HEK293 (cell line): Measurements from ENCODE around the gene TAS1R3.

Experiments
- FEZF1 ChIP-seq: fragments of 450-650 bp; formaldehyde crosslinking; IDR thresholded peaks from 2 replicates; pipeline ENCODE4 v1.5.1; 2016; ENCODE audit warnings: missing biosample characterization, missing genetic modification characterization
- GLI4 ChIP-seq: fragments of 450-650 bp; formaldehyde crosslinking; IDR thresholded peaks from 2 replicates; pipeline ENCODE4 v1.5.1; 2016; ENCODE audit warnings: missing biosample characterization, missing genetic modification characterization
- HOXC10 ChIP-seq: sonication (generic); formaldehyde crosslinking; IDR thresholded peaks from 2 replicates; pipeline ENCODE4 v1.8.1; 2023; ENCODE audit warnings: mild to moderate bottlenecking, missing genetic modification reagents
- KLF1 ChIP-seq: fragments of 450-650 bp; formaldehyde crosslinking; IDR thresholded peaks from 2 replicates; pipeline ENCODE4 v1.5.1; 2016; ENCODE audit warnings: missing biosample characterization, missing genetic modification characterization
- KLF8 ChIP-seq: fragments of 450-650 bp; formaldehyde crosslinking; IDR thresholded peaks from 2 replicates; pipeline ENCODE4 v1.5.1; 2016; ENCODE audit warnings: missing biosample characterization, missing genetic modification characterization
- KLF9 ChIP-seq: fragments of 450-650 bp; formaldehyde crosslinking; IDR thresholded peaks from 2 replicates; pipeline ENCODE4 v1.5.1; 2016; ENCODE audit warnings: missing biosample characterization, missing genetic modification characterization, low read depth
- REPIN1 ChIP-seq: fragments of 450-650 bp; formaldehyde crosslinking; IDR thresholded peaks from 2 replicates; pipeline ENCODE4 v1.5.1; 2017; ENCODE audit warnings: missing biosample characterization, missing genetic modification characterization, low read depth
- SP7 ChIP-seq: fragments of 450-650 bp; formaldehyde crosslinking; IDR thresholded peaks from 2 replicates; pipeline ENCODE4 v1.5.1; 2016; ENCODE audit warnings: missing biosample characterization, missing genetic modification characterization
- TCF7L2 ChIP-seq: IDR thresholded peaks from 2 replicates; pipeline ENCODE4 v1.6.1; 2011; ENCODE audit warnings: low read depth, mild to moderate bottlenecking, inconsistent platforms, low read length, moderate library complexity, borderline replicate concordance
- ZBTB6 ChIP-seq: fragments of 450-650 bp; formaldehyde crosslinking; IDR thresholded peaks from 2 replicates; pipeline ENCODE4 v1.5.1; 2017; ENCODE audit warnings: missing biosample characterization, missing genetic modification characterization
- ZFP37 ChIP-seq: fragments of 450-650 bp; formaldehyde crosslinking; IDR thresholded peaks from 2 replicates; pipeline ENCODE4 v1.5.1; 2016; ENCODE audit warnings: missing biosample characterization, missing genetic modification characterization
- ZFP41 ChIP-seq: fragments of 450-650 bp; formaldehyde crosslinking; IDR thresholded peaks from 2 replicates; pipeline ENCODE4 v1.5.1; 2016; ENCODE audit warnings: missing biosample characterization, missing genetic modification characterization, borderline replicate concordance
- ZNF202 ChIP-seq: fragments of 450-650 bp; formaldehyde crosslinking; IDR thresholded peaks from 2 replicates; pipeline ENCODE4 v1.5.1; 2016; ENCODE audit warnings: missing biosample characterization, missing genetic modification characterization, borderline replicate concordance
- ZNF211 ChIP-seq: fragments of 450-650 bp; formaldehyde crosslinking; IDR thresholded peaks from 2 replicates; pipeline ENCODE4 v1.5.1; 2016; ENCODE audit warnings: low read depth, missing biosample characterization, missing genetic modification characterization
- ZNF26 ChIP-seq: fragments of 450-650 bp; formaldehyde crosslinking; IDR thresholded peaks from 2 replicates; pipeline ENCODE4 v1.5.1; 2016; ENCODE audit warnings: missing biosample characterization, missing genetic modification characterization
- ZNF274 ChIP-seq, 2 experiments: fragments of 200-500 bp in 1 of 2; fragments of 450-650 bp in 1 of 2; sonication (Bioruptor generic) in 1 of 2; formaldehyde crosslinking in 1 of 2; IDR thresholded peaks; 2 replicates each; pipeline versions ENCODE4 v1.5.1 to v1.6.1; 2014 to 2016; ENCODE audit warnings: borderline replicate concordance in 1 of 2, inconsistent platforms in 1 of 2, low read length in 1 of 2, missing biosample characterization in 1 of 2, missing genetic modification characterization in 1 of 2
- ZNF513 ChIP-seq: fragments of 450-650 bp; IDR thresholded peaks from 2 replicates; pipeline ENCODE4 v1.5.1; 2018; ENCODE audit warnings: missing biosample characterization, missing genetic modification characterization
- ZNF514 ChIP-seq: fragments of 450-650 bp; formaldehyde crosslinking; IDR thresholded peaks from 2 replicates; pipeline ENCODE4 v1.5.1; 2016; ENCODE audit warnings: missing biosample characterization, missing genetic modification characterization
- ZNF560 ChIP-seq: fragments of 450-650 bp; formaldehyde crosslinking; IDR thresholded peaks from 2 replicates; pipeline ENCODE4 v1.5.1; 2017; ENCODE audit warnings: missing biosample characterization, missing genetic modification characterization, borderline replicate concordance
- ZNF677 ChIP-seq: fragments of 450-650 bp; IDR thresholded peaks from 2 replicates; pipeline ENCODE4 v1.5.0; 2018; ENCODE audit warnings: missing biosample characterization, mild to moderate bottlenecking, missing genetic modification characterization, moderate library complexity
- ZNF792 ChIP-seq: fragments of 450-650 bp; formaldehyde crosslinking; IDR thresholded peaks from 2 replicates; pipeline ENCODE4 v1.5.1; 2016; ENCODE audit warnings: missing biosample characterization, missing genetic modification characterization
- ZSCAN5A ChIP-seq: fragments of 450-650 bp; formaldehyde crosslinking; IDR thresholded peaks from 2 replicates; pipeline ENCODE4 v1.5.1; 2016; ENCODE audit warnings: missing biosample characterization, missing genetic modification characterization
- TF ChIP-seq, protein P1 (sequence below): fragments of 450-650 bp; formaldehyde crosslinking; optimal IDR thresholded peaks from 2 replicates; pipeline ENCODE3; 2016; ENCODE audit warnings: missing biosample characterization, mild to moderate bottlenecking, missing genetic modification characterization
- TF ChIP-seq, protein P2 (sequence below): fragments of 450-650 bp; formaldehyde crosslinking; IDR thresholded peaks from 2 replicates; pipeline ENCODE4 v1.5.1; 2016; ENCODE audit warnings: missing biosample characterization, missing genetic modification characterization
- TF ChIP-seq, protein P3 (sequence below): fragments of 450-650 bp; formaldehyde crosslinking; IDR thresholded peaks from 2 replicates; pipeline ENCODE4 v1.5.1; 2016; ENCODE audit warnings: missing biosample characterization, missing genetic modification characterization
- TF ChIP-seq, protein P4 (sequence below): fragments of 450-650 bp; formaldehyde crosslinking; IDR thresholded peaks from 2 replicates; pipeline ENCODE4 v1.5.1; 2017; ENCODE audit warnings: missing biosample characterization, missing genetic modification characterization
- TF ChIP-seq, protein P5 (sequence below): fragments of 450-650 bp; formaldehyde crosslinking; IDR thresholded peaks from 2 replicates; pipeline ENCODE4 v1.5.1; 2016; ENCODE audit warnings: missing biosample characterization, missing genetic modification characterization

Gene TAS1R3

DNA sequence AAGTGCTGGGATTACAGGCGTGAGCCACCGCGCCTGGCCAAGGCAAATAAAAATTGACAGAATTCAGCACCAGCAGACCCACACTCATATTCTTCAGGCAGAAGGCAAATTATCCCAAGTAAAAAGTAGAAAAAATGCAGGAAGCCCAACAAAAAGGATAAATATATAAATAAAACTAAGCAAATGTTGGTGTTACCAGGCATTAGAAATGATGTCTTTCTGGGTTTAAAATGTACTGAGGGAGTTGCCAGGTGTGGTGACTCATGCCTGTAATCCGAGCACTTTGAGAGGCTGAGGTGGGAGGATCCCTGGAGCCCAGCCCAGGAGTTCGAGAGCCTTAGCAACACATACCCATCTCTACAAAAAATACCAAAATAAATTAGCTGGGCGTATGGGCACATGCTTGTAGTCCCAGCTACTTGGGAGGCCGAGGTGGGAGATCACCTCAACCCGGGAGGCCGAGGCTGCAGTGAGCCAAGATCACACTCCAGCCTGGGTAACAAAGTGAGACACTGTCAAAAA lies 12.9 kb upstream of the TAS1R3 start (continued):
- TF ChIP-seq, protein P1, sequence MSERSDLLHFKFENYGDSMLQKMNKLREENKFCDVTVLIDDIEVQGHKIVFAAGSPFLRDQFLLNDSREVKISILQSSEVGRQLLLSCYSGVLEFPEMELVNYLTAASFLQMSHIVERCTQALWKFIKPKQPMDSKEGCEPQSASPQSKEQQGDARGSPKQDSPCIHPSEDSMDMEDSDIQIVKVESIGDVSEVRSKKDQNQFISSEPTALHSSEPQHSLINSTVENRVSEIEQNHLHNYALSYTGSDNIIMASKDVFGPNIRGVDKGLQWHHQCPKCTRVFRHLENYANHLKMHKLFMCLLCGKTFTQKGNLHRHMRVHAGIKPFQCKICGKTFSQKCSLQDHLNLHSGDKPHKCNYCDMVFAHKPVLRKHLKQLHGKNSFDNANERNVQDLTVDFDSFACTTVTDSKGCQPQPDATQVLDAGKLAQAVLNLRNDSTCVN (tag by site-specific recombination), result peak; percentile 3
- peak; percentile 67 for TF ChIP-seq KLF9
- no peak for TF ChIP-seq ZNF560 (tag by site-specific recombination)
- TF ChIP-seq, protein P2, sequence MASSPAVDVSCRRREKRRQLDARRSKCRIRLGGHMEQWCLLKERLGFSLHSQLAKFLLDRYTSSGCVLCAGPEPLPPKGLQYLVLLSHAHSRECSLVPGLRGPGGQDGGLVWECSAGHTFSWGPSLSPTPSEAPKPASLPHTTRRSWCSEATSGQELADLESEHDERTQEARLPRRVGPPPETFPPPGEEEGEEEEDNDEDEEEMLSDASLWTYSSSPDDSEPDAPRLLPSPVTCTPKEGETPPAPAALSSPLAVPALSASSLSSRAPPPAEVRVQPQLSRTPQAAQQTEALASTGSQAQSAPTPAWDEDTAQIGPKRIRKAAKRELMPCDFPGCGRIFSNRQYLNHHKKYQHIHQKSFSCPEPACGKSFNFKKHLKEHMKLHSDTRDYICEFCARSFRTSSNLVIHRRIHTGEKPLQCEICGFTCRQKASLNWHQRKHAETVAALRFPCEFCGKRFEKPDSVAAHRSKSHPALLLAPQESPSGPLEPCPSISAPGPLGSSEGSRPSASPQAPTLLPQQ (tag by site-specific recombination), result 0 out of 2 replicates have a peak, but pooled peaks have one; percentile 33
- no peak for TF ChIP-seq ZNF677
- no peak for TF ChIP-seq ZNF792 (tag by site-specific recombination)
- TF ChIP-seq, protein P3, sequence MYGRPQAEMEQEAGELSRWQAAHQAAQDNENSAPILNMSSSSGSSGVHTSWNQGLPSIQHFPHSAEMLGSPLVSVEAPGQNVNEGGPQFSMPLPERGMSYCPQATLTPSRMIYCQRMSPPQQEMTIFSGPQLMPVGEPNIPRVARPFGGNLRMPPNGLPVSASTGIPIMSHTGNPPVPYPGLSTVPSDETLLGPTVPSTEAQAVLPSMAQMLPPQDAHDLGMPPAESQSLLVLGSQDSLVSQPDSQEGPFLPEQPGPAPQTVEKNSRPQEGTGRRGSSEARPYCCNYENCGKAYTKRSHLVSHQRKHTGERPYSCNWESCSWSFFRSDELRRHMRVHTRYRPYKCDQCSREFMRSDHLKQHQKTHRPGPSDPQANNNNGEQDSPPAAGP (tag by site-specific recombination), result peak; percentile 84; the same call in 1 of the 2 replicates
- TF ChIP-seq, protein P4, sequence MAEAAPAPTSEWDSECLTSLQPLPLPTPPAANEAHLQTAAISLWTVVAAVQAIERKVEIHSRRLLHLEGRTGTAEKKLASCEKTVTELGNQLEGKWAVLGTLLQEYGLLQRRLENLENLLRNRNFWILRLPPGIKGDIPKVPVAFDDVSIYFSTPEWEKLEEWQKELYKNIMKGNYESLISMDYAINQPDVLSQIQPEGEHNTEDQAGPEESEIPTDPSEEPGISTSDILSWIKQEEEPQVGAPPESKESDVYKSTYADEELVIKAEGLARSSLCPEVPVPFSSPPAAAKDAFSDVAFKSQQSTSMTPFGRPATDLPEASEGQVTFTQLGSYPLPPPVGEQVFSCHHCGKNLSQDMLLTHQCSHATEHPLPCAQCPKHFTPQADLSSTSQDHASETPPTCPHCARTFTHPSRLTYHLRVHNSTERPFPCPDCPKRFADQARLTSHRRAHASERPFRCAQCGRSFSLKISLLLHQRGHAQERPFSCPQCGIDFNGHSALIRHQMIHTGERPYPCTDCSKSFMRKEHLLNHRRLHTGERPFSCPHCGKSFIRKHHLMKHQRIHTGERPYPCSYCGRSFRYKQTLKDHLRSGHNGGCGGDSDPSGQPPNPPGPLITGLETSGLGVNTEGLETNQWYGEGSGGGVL (tag by site-specific recombination), result no peak
- TF ChIP-seq REPIN1, result no peak
- TF ChIP-seq KLF1 (tag by site-specific recombination), result peak; percentile 86
- no peak for TF ChIP-seq ZFP37
- TF ChIP-seq ZNF211 (tag by site-specific recombination), result no peak
- TF ChIP-seq ZNF202, result no peak
- TF ChIP-seq TCF7L2, result no peak
- TF ChIP-seq ZBTB6 (tag by site-specific recombination), result no peak
- TF ChIP-seq, protein P5, sequence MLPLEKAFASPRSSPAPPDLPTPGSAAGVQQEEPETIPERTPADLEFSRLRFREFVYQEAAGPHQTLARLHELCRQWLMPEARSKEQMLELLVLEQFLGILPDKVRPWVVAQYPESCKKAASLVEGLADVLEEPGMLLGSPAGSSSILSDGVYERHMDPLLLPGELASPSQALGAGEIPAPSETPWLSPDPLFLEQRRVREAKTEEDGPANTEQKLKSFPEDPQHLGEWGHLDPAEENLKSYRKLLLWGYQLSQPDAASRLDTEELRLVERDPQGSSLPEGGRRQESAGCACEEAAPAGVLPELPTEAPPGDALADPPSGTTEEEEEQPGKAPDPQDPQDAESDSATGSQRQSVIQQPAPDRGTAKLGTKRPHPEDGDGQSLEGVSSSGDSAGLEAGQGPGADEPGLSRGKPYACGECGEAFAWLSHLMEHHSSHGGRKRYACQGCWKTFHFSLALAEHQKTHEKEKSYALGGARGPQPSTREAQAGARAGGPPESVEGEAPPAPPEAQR, result no peak
- no peak for TF ChIP-seq ZFP41
- TF ChIP-seq FEZF1, result no peak
- TF ChIP-seq ZNF514 (tag by site-specific recombination), result no peak
- TF ChIP-seq SP7, result peak; percentile 87
- no peak for TF ChIP-seq ZSCAN5A (tag by site-specific recombination)
- TF ChIP-seq ZNF513, result no peak
- no peak for TF ChIP-seq HOXC10 (CRISPR knock-in tag)
- TF ChIP-seq KLF8 (tag by site-specific recombination), result peak; percentile 70; the same call in 1 of the 2 replicates
- TF ChIP-seq ZNF274 (IDR thresholded peaks at IDR 0.05; ENCODE audit: low read length), result no peak
- TF ChIP-seq ZNF274 (tag by site-specific recombination; IDR thresholded peaks at IDR 0.05; ENCODE audit: borderline replicate concordance), result no peak
- TF ChIP-seq ZNF26 (tag by site-specific recombination), result no peak
- TF ChIP-seq GLI4 (tag by site-specific recombination), result no peak
